Measurements from ENCODE around the gene SEPTIN3. TPM values are rescaled to one million over a fixed set of nuclear protein-coding genes. Genes with fewer than 3 reads are reported as not detected.
A peak's percentile ranks its signal among the peaks of the same experiment; 100 is the strongest.
"Not testable (repeated sequence)": the region's sequence is repeated elsewhere in the genome, so short reads cannot be mapped to it uniquely, and the experiment has no call there.

Gene SEPTIN3
- total RNA-seq, 1 experiment from 2014 or later = 2.8 TPM

- in situ Hi-C loops (cut with HindIII; ENCODE audit: low pct_unique_long_range_greater_than_20kb, low sequenced_read_pairs) = no loop called here
These were observed 32.4 kb upstream of the SEPTIN3 start for GRCh38 chr22:41936894-41937169.

GRCh38 chr22:41939981-41940831 lies 29.0 kb upstream of the SEPTIN3 start:
- no peak for DNase-seq (ENCODE audit: low read depth)
- in situ Hi-C loops (cut with HindIII; ENCODE audit: low pct_unique_long_range_greater_than_20kb, low sequenced_read_pairs) = no loop called here

More at GRCh38 chr22:41936894-41937169, 32.4 kb upstream of the SEPTIN3 start:
- no peak for DNase-seq (ENCODE audit: low read depth)

- in situ Hi-C loops (cut with HindIII; ENCODE audit: low pct_unique_long_range_greater_than_20kb, low sequenced_read_pairs) = no loop called here
- peak; percentile 77 for DNase-seq (ENCODE audit: low read depth)
These were observed 28.1 kb upstream of the SEPTIN3 start for GRCh38 chr22:41940832-41941765.

GRCh38 chr22:41943661-41944209 lies 25.5 kb upstream of the SEPTIN3 start:
- no peak for DNase-seq (ENCODE audit: low read depth)
- in situ Hi-C loops (cut with HindIII; ENCODE audit: low pct_unique_long_range_greater_than_20kb, low sequenced_read_pairs) = no loop called here

GRCh38 chr22:41946629-41947423 lies 22.4 kb upstream of the SEPTIN3 start, which contains the start of gene CENPM:
TSS of gene CENPM (minus strand) at chr22:41947152. CDS start at chr22:41947076, 76 bp downstream.
- in situ Hi-C loops (cut with HindIII; ENCODE audit: low pct_unique_long_range_greater_than_20kb, low sequenced_read_pairs) = no loop called here
- peak; percentile 97 for DNase-seq (ENCODE audit: low read depth)

GRCh38 chr22:41947424-41948080 lies 21.7 kb upstream of the SEPTIN3 start:
- in situ Hi-C loops (cut with HindIII; ENCODE audit: low pct_unique_long_range_greater_than_20kb, low sequenced_read_pairs) = no loop called here
- no peak for DNase-seq (ENCODE audit: low read depth)

GRCh38 chr22:41948142-41948541 lies 21.1 kb upstream of the SEPTIN3 start:
- DNase-seq (ENCODE audit: low read depth) = no peak
- in situ Hi-C loops (cut with HindIII; ENCODE audit: low pct_unique_long_range_greater_than_20kb, low sequenced_read_pairs) = no loop called here

GRCh38 chr22:41948928-41949296 lies 20.3 kb upstream of the SEPTIN3 start:
- DNase-seq (ENCODE audit: low read depth); in situ Hi-C loops (cut with HindIII; ENCODE audit: low pct_unique_long_range_greater_than_20kb, low sequenced_read_pairs): not testable (repeated sequence)

- in situ Hi-C loops (cut with HindIII; ENCODE audit: low pct_unique_long_range_greater_than_20kb, low sequenced_read_pairs) = no loop called here
These were observed 19.8 kb upstream of the SEPTIN3 start for GRCh38 chr22:41949297-41949965.

GRCh38 chr22:41951898-41952474 lies 17.3 kb upstream of the SEPTIN3 start, which contains the start of gene SMIM45:
TSS of gene SMIM45 (plus strand) at chr22:41952150.
- no peak for DNase-seq (ENCODE audit: low read depth)
- in situ Hi-C loops (cut with HindIII; ENCODE audit: low pct_unique_long_range_greater_than_20kb, low sequenced_read_pairs) = no loop called here

More at GRCh38 chr22:41949297-41949965, 19.8 kb upstream of the SEPTIN3 start:
- no peak for DNase-seq (ENCODE audit: low read depth)

- in situ Hi-C loops (cut with HindIII; ENCODE audit: low pct_unique_long_range_greater_than_20kb, low sequenced_read_pairs) = no loop called here
- DNase-seq (ENCODE audit: low read depth) = no peak
These were observed 16.5 kb upstream of the SEPTIN3 start for GRCh38 chr22:41952713-41953112.

GRCh38 chr22:41957941-41958556 lies 11.2 kb upstream of the SEPTIN3 start:
- no peak for DNase-seq (ENCODE audit: low read depth)
- in situ Hi-C loops (cut with HindIII; ENCODE audit: low pct_unique_long_range_greater_than_20kb, low sequenced_read_pairs) = no loop called here

- in situ Hi-C loops (cut with HindIII; ENCODE audit: low pct_unique_long_range_greater_than_20kb, low sequenced_read_pairs) = no loop called here
- DNase-seq (ENCODE audit: low read depth) = no peak
These were observed 5.7 kb upstream of the SEPTIN3 start for GRCh38 chr22:41963453-41964111.

GRCh38 chr22:41964112-41964491 lies 5.1 kb upstream of the SEPTIN3 start:
- in situ Hi-C loops (cut with HindIII; ENCODE audit: low pct_unique_long_range_greater_than_20kb, low sequenced_read_pairs) = no loop called here
- DNase-seq (ENCODE audit: low read depth) = no peak

- in situ Hi-C loops (cut with HindIII; ENCODE audit: low pct_unique_long_range_greater_than_20kb, low sequenced_read_pairs) = no loop called here
- DNase-seq (ENCODE audit: low read depth) = no peak
These were observed 3.0 kb upstream of the SEPTIN3 start for GRCh38 chr22:41966225-41966606.
